GM23338 (cell line): ENCODE measurements around the gene MRPL23. TPM values are rescaled to one million over a fixed set of nuclear protein-coding genes. Genes with fewer than 3 reads are reported as not detected.

Experiments used
- ATAC-seq: fragments of 200-7000 bp; cut with Tn5 transposase; 3 replicates; pipeline ENCODE4 v1.9.1; 2020
- DNase-seq: peaks from one replicate; pipeline ENCODE4 v3.0.0-alpha.2; 2015; ENCODE audit warnings: low spot score
- H2AFZ ChIP-seq: fragments of 200-600 bp; sonication (generic); 2 replicates; pipeline ENCODE4 v1.8.0; 2016; ENCODE audit warnings: antibody characterized with exemption, mild to moderate bottlenecking, moderate library complexity
- H3F3A ChIP-seq: fragments of 200-600 bp; sonication (generic); replicated peaks from 2 replicates; pipeline ENCODE4 v1.8.0; 2017; ENCODE audit warnings: antibody characterized with exemption, mixed run types, low read depth
- H3K27ac ChIP-seq: fragments of 200-600 bp; sonication (generic); 2 replicates; pipeline ENCODE4 v1.6.1; 2016; ENCODE audit warnings: low read depth
- H3K27me3 ChIP-seq: fragments of 200-600 bp; sonication (generic); 2 replicates; pipeline ENCODE4 v1.8.0; 2016; ENCODE audit warnings: mild to moderate bottlenecking, mixed run types, moderate library complexity; ENCODE audit not compliant: insufficient read depth
- H3K36me3 ChIP-seq: fragments of 200-600 bp; sonication (generic); 2 replicates; pipeline ENCODE4 v1.8.0; 2016; ENCODE audit warnings: mild to moderate bottlenecking; ENCODE audit not compliant: insufficient read depth
- H3K4me1 ChIP-seq: fragments of 200-600 bp; sonication (generic); 2 replicates; pipeline ENCODE4 v1.8.0; 2016; ENCODE audit warnings: mild to moderate bottlenecking, moderate library complexity; ENCODE audit not compliant: insufficient read depth
- H3K4me2 ChIP-seq: fragments of 200-600 bp; sonication (generic); 2 replicates; pipeline ENCODE4 v1.7.1; 2017; ENCODE audit warnings: mixed run types
- H3K4me3 ChIP-seq: fragments of 200-600 bp; sonication (generic); 2 replicates; pipeline ENCODE4 v1.6.1; 2016; ENCODE audit warnings: mixed run types
- H3K79me2 ChIP-seq: fragments of 200-600 bp; sonication (generic); replicated peaks from 2 replicates; pipeline ENCODE4 v1.8.0; 2017; ENCODE audit warnings: mild to moderate bottlenecking; ENCODE audit not compliant: insufficient read depth
- H3K9me2 ChIP-seq: fragments of 200-600 bp; sonication (generic); 2 replicates; pipeline ENCODE4 v1.8.0; 2017; ENCODE audit not compliant: insufficient read depth
- H4K20me1 ChIP-seq: fragments of 200-600 bp; sonication (generic); replicated peaks from 2 replicates; pipeline ENCODE4 v1.8.0; 2017; ENCODE audit warnings: mild to moderate bottlenecking; ENCODE audit not compliant: insufficient read depth
- H3K27ac Mint-ChIP-seq: 2 replicates; pipeline ENCODE4 v1.8.0; 2020; ENCODE audit warnings: inconsistent platforms, mild to moderate bottlenecking, moderate library complexity, mixed read lengths
- H3K27me3 Mint-ChIP-seq: 3 replicates; pipeline ENCODE4 v1.8.0; 2022; ENCODE audit warnings: low read depth, mild to moderate bottlenecking, moderate library complexity, mixed read lengths, inconsistent platforms; ENCODE audit not compliant: insufficient read depth, poor library complexity
- H3K36me3 Mint-ChIP-seq: 3 replicates; pipeline ENCODE4 v1.8.0; 2021; ENCODE audit warnings: low read depth, mild to moderate bottlenecking, inconsistent platforms, moderate library complexity, mixed read lengths
- H3K4me1 Mint-ChIP-seq: 3 replicates; pipeline ENCODE4 v1.8.0; 2020; ENCODE audit warnings: mild to moderate bottlenecking, inconsistent platforms, mixed read lengths
- H3K4me3 Mint-ChIP-seq: 3 replicates; pipeline ENCODE4 v1.8.0; 2021; ENCODE audit warnings: moderate library complexity, mild to moderate bottlenecking, inconsistent platforms, mixed read lengths
- H3K9me3 Mint-ChIP-seq: 3 replicates; pipeline ENCODE4 v1.8.0; 2020; ENCODE audit warnings: moderate library complexity, mild to moderate bottlenecking, inconsistent platforms, mixed read lengths
- CREB1 ChIP-seq: fragments of 250-450 bp; sonication (Bioruptor Pico); IDR thresholded peaks from 2 replicates; pipeline ENCODE4 v1.5.0; 2020; ENCODE audit warnings: low read depth, mild to moderate bottlenecking, moderate library complexity
- CTCF ChIP-seq, 2 experiments: fragments of 200-600 bp in 1 of 2; sonication (generic) in 1 of 2; conservative IDR thresholded peaks; 2 replicates each; pipeline versions ENCODE4 v1.5.1 to v1.6.1; 2016 to 2017; ENCODE audit warnings: antibody characterized with exemption in 2 of 2, low read depth in 2 of 2, mild to moderate bottlenecking in 2 of 2, moderate library complexity in 1 of 2
- ETS1 ChIP-seq: IDR thresholded peaks from 2 replicates; pipeline ENCODE4 v1.6.1; 2016; ENCODE audit warnings: antibody characterized with exemption
- EZH2 ChIP-seq: fragments of 200-600 bp; sonication (generic); IDR thresholded peaks from one replicate; pipeline ENCODE4 v1.8.0; 2017; ENCODE audit warnings: antibody characterized with exemption, mild to moderate bottlenecking, low read depth; ENCODE audit not compliant: unreplicated experiment
- EZH2phosphoT487 ChIP-seq: fragments of 200-600 bp; sonication (generic); IDR thresholded peaks from one replicate; pipeline ENCODE4 v1.8.1; 2018; ENCODE audit warnings: antibody characterized with exemption; ENCODE audit not compliant: unreplicated experiment
- JUNB ChIP-seq: IDR thresholded peaks from one replicate; pipeline ENCODE4 v1.6.1; 2016; ENCODE audit warnings: antibody characterized with exemption; ENCODE audit not compliant: unreplicated experiment
- POLR2AphosphoS5 ChIP-seq: IDR thresholded peaks from 2 replicates; pipeline ENCODE4 v1.6.1; 2016; ENCODE audit warnings: antibody characterized with exemption, low read depth
- REST ChIP-seq: IDR thresholded peaks from one replicate; pipeline ENCODE4 v1.6.1; 2018; ENCODE audit warnings: antibody characterized with exemption; ENCODE audit not compliant: unreplicated experiment
- STAT1 ChIP-seq: IDR thresholded peaks from one replicate; pipeline ENCODE4 v1.6.1; 2016; ENCODE audit warnings: antibody characterized with exemption; ENCODE audit not compliant: unreplicated experiment
- ZNF114 ChIP-seq: fragments of 250-450 bp; sonication (Bioruptor Pico); IDR thresholded peaks from 2 replicates; pipeline ENCODE4 v1.5.0; 2020; ENCODE audit warnings: mild to moderate bottlenecking, moderate library complexity
- ZNF331 ChIP-seq: fragments of 250-450 bp; sonication (Bioruptor Pico); IDR thresholded peaks from 2 replicates; pipeline ENCODE4 v1.5.0; 2020; ENCODE audit warnings: low read depth, mild to moderate bottlenecking, moderate library complexity
- polyA plus RNA-seq: library from polyadenylated mRNA; unstranded; fragments of >200 nt; fragmentation: Nextera tagmentation; extraction: Ambion mirVana; gene quantifications from 2 replicates; pipeline ENCODE4 v1.2.1, GENCODE V29; 2016
- total RNA-seq: library from RNA; depleted of rRNA; stranded (reverse); fragments of >200 nt; shearing (Covaris generic); gene quantifications from 2 replicates; pipeline ENCODE4 v1.2.3, GENCODE V29; 2014

Gene MRPL23
- total and polyA plus RNA-seq, 2 experiments from 2014 or later: 84.7 to 91.5 TPM

GRCh38 chr11:1983601-1983961, 36.4 kb downstream of the MRPL23 start (continued):
- TF ChIP-seq REST (no peak), CTCF (conservative IDR thresholded peaks at IDR 0.05; ENCODE audit: low read depth in 2 of 2) (no peak), JUNB (no peak), EZH2 (no peak), STAT1 (no peak), ZNF114 (CRISPR knock-in tag) (no peak), CREB1 (CRISPR knock-in tag) (no peak), EZH2phosphoT487 (no peak), ZNF331 (CRISPR knock-in tag) (no peak)

- no peak overlapping the region for H3K4me3 ChIP-seq
- no peaks in the 10 kb centered on the region for H3K36me3 ChIP-seq
- Mint-ChIP-seq H3K36me3 (no peaks in the 10 kb centered on the region), H3K4me3 (no peak overlapping the region), H3K27ac (no peak overlapping the region), H3K27me3 (no peaks in the 10 kb centered on the region), H3K9me3 (no peaks in the 10 kb centered on the region), H3K4me1 (no peaks in the 10 kb centered on the region)
- ATAC-seq: no peak
- no peaks in the 10 kb centered on the region for H4K20me1 ChIP-seq
- H3K27ac ChIP-seq: no peak overlapping the region
- no peaks in the 10 kb centered on the region for H3K9me2 ChIP-seq
- DNase-seq: no peak
- no peak overlapping the region for H3K4me2 ChIP-seq
- no peaks in the 10 kb centered on the region for H3K27me3 ChIP-seq
- no peaks in the 10 kb centered on the region for H3K79me2 ChIP-seq
- H3K4me1 ChIP-seq: no peaks in the 10 kb centered on the region
- H2AFZ ChIP-seq: no peak overlapping the region
- H3F3A ChIP-seq: no peaks in the 10 kb centered on the region
- TF ChIP-seq EZH2 (no peak), CTCF (conservative IDR thresholded peaks at IDR 0.05; ENCODE audit: low read depth in 2 of 2) (no peak), EZH2phosphoT487 (no peak), JUNB (no peak), POLR2AphosphoS5 (no peak), ZNF331 (CRISPR knock-in tag) (no peak), ETS1 (no peak)
Measured at GRCh38 chr11:1987024-1987423, 39.9 kb downstream of the MRPL23 start.
